Liver (tissue), 3 donors: ENCODE measurements around the gene SYTL3.

Source experiments
- ATF3 ChIP-seq: IDR thresholded peaks from 2 replicates; pipeline ENCODE4 v1.6.1; 2016; ENCODE audit warnings: antibody characterized with exemption
- CTCF ChIP-seq: fragments of 150-350 bp; IDR thresholded peaks from 2 replicates; pipeline ENCODE4 v1.5.1; 2017; ENCODE audit warnings: improper control_type of control experiment, low read depth, low read length; ENCODE audit not compliant: missing input control
- HNF4A ChIP-seq, 2 donors: conservative IDR thresholded peaks; 2 replicates each; pipeline ENCODE4 v1.6.1; 2016; ENCODE audit warnings: antibody characterized with exemption in 2 of 2, mild to moderate bottlenecking in 2 of 2
- JUND ChIP-seq, 2 donors: IDR thresholded peaks; 2 replicates each; pipeline ENCODE4 v1.6.1; 2016; ENCODE audit warnings: antibody characterized with exemption in 2 of 2
- MAX ChIP-seq: IDR thresholded peaks from 2 replicates; pipeline ENCODE4 v1.6.1; 2016; ENCODE audit warnings: antibody characterized with exemption
- RAD21 ChIP-seq, 2 donors: IDR thresholded peaks; 2 replicates each; pipeline ENCODE4 v1.6.1; 2016; ENCODE audit warnings: antibody characterized with exemption in 2 of 2, mild to moderate bottlenecking in 2 of 2
- REST ChIP-seq: IDR thresholded peaks from 2 replicates; pipeline ENCODE4 v1.6.1; 2016; ENCODE audit warnings: antibody characterized with exemption, mild to moderate bottlenecking
- SP1 ChIP-seq: IDR thresholded peaks from 2 replicates; pipeline ENCODE4 v1.6.1; 2018; ENCODE audit warnings: antibody characterized with exemption, mild to moderate bottlenecking
- TAF1 ChIP-seq: conservative IDR thresholded peaks from 2 replicates; pipeline ENCODE4 v1.6.1; 2016; ENCODE audit warnings: antibody characterized with exemption, mild to moderate bottlenecking
- YY1 ChIP-seq: IDR thresholded peaks from 2 replicates; pipeline ENCODE4 v1.6.1; 2016; ENCODE audit warnings: antibody characterized with exemption, mild to moderate bottlenecking
- donor health status: healthy.
- donor health status: healthy.

- no peak for TF ChIP-seq SP1
- TF ChIP-seq CTCF = no peak
- TF ChIP-seq RAD21 (IDR thresholded peaks at IDR 0.05) = no peak
- no peak for TF ChIP-seq REST
- TF ChIP-seq YY1 = no peak
- no peak for TF ChIP-seq ATF3
- TF ChIP-seq TAF1 = no peak
- TF ChIP-seq MAX = no peak
- no peak for TF ChIP-seq JUND (IDR thresholded peaks at IDR 0.05)
- no peak for TF ChIP-seq HNF4A (conservative IDR thresholded peaks at IDR 0.05)
Measured at GRCh38 chr6:158620963-158621693, 28.7 kb upstream of the SYTL3 start.
